DND-41 (cell line): ENCODE data around the gene JOSD2.

Experiments used
- CTCF ChIP-seq: IDR thresholded peaks from 2 replicates; pipeline ENCODE4 v1.5.1; 2012; ENCODE audit warnings: borderline replicate concordance, low read length, moderate library complexity, mild to moderate bottlenecking; ENCODE audit not compliant: poor library complexity, severe bottlenecking; ENCODE audit errors: extremely low read depth
- EZH2 ChIP-seq: IDR thresholded peaks from 3 replicates; pipeline ENCODE4 v1.6.1; 2012; ENCODE audit warnings: borderline replicate concordance, low read depth, mild to moderate bottlenecking, moderate library complexity, low read length, inconsistent platforms; ENCODE audit not compliant: severe bottlenecking

- peak; percentile 59 for TF ChIP-seq CTCF
- no peak for TF ChIP-seq EZH2
Observed at GRCh38 chr19:50478901-50479715, 31.9 kb downstream of the JOSD2 start.
